ENCODE data around the gene AGBL3. TPM values are rescaled to one million over a fixed set of nuclear protein-coding genes. Genes with fewer than 3 reads are reported as not detected.

AGBL3 gene
- total and polyA plus RNA-seq, 9 of the 15 experiments (the other 6 are each of a cell fraction or from before 2014, with no cell fraction given), result 0.54 to 2.9 (median 1.7) TPM

- TF ChIP-seq UBTF (IDR thresholded peaks at IDR 0.05; ENCODE audit: borderline replicate concordance in 1 of 2, low read depth in 2 of 2, low read length in 2 of 2) (no peak), CREB3 (tag; conservative IDR thresholded peaks at IDR 0.05; ENCODE audit: low read depth) (no peak), PKNOX1 (IDR thresholded peaks at IDR 0.05) (peak; percentile 56), SRSF1 (IDR thresholded peaks at IDR 0.05; ENCODE audit: low read depth, low read length) (no peak), CBX8 (IDR thresholded peaks at IDR 0.05; ENCODE audit: borderline replicate concordance, extremely low read depth, low read depth, low read length, poor library complexity, severe bottlenecking) (peak; percentile 39), ZNF766 (CRISPR knock-in tag; conservative IDR thresholded peaks at IDR 0.05) (no peak), POLR3G (IDR thresholded peaks at IDR 0.05; ENCODE audit: extremely low read depth, insufficient read length, insufficient replicate concordance) (no peak), POLR2A (conservative IDR thresholded peaks at IDR 0.05) (no peak), ZNF384 (IDR thresholded peaks at IDR 0.05; ENCODE audit: low read depth, low read length) (no peak), MAFF (IDR thresholded peaks at IDR 0.05; ENCODE audit: low read length) (peak; percentile 42), ZBTB34 (CRISPR knock-in tag; IDR thresholded peaks at IDR 0.05) (no peak), RBM34 (IDR thresholded peaks at IDR 0.05; ENCODE audit: borderline replicate concordance, insufficient read depth, low read length) (no peak), HIVEP1 (CRISPR knock-in tag; IDR thresholded peaks at IDR 0.05) (no peak), PYGO2 (tag; IDR thresholded peaks at IDR 0.05) (no peak), MLX (CRISPR knock-in tag; conservative IDR thresholded peaks at IDR 0.05) (no peak), ILK (tag; IDR thresholded peaks at IDR 0.05; ENCODE audit: borderline replicate concordance, low read depth) (no peak), C11orf30 (IDR thresholded peaks at IDR 0.05; ENCODE audit: low read depth) (peak; percentile 54; the same call in 1 of the 2 replicates), STAT5A (IDR thresholded peaks at IDR 0.05; ENCODE audit: borderline replicate concordance, low read length) (no peak), CCNT2 (IDR thresholded peaks at IDR 0.05; ENCODE audit: borderline replicate concordance, extremely low read depth, insufficient read length, low read depth, low read length) (no peak), ZNF644 (tag; IDR thresholded peaks at IDR 0.05; ENCODE audit: low read depth) (no peak), ZNF324 (CRISPR knock-in tag; IDR thresholded peaks at IDR 0.05) (no peak), HSF4 (CRISPR knock-in tag; IDR thresholded peaks at IDR 0.05; ENCODE audit: borderline replicate concordance) (no peak)
These were observed 49.3 kb upstream of the AGBL3 start (continued) for GRCh38 chr7:134936893-134937510.
